GM15510 (cell line): ENCODE results near the gene SDR9C7.

Source experiments
- POLR2A ChIP-seq: IDR thresholded peaks from 3 replicates; pipeline ENCODE4 v1.6.1; 2011; ENCODE audit warnings: borderline replicate concordance; ENCODE audit not compliant: insufficient read length; ENCODE audit errors: extremely low read depth

The SDR9C7 gene

GRCh38 chr12:56916296-56916995 is 17.8 kb downstream of the SDR9C7 start:
- no peak for TF ChIP-seq POLR2A

- no peak for TF ChIP-seq POLR2A
These were observed 19.5 kb downstream of the SDR9C7 start for GRCh38 chr12:56914724-56915123.

GRCh38 chr12:56914256-56914655 is 20.0 kb downstream of the SDR9C7 start:
- no peak for TF ChIP-seq POLR2A

GRCh38 chr12:56908136-56908535 is 26.1 kb downstream of the SDR9C7 start:
- TF ChIP-seq POLR2A = no peak

- no peak for TF ChIP-seq POLR2A
These were observed 28.4 kb downstream of the SDR9C7 start for GRCh38 chr12:56905852-56906251.

GRCh38 chr12:56903374-56903773 is 30.8 kb downstream of the SDR9C7 start:
- no peak for TF ChIP-seq POLR2A

- no peak for TF ChIP-seq POLR2A
These were observed 33.6 kb downstream of the SDR9C7 start for GRCh38 chr12:56900583-56900982.

GRCh38 chr12:56898938-56899337 is 35.3 kb downstream of the SDR9C7 start:
- TF ChIP-seq POLR2A = no peak

- TF ChIP-seq POLR2A = no peak
These were observed 36.3 kb downstream of the SDR9C7 start for GRCh38 chr12:56897844-56898361.

- TF ChIP-seq POLR2A = no peak
These were observed 38.1 kb downstream of the SDR9C7 start for GRCh38 chr12:56896082-56896481.

GRCh38 chr12:56894698-56895368 is 39.4 kb downstream of the SDR9C7 start:
- no peak for TF ChIP-seq POLR2A

- no peak for TF ChIP-seq POLR2A
These were observed 47.9 kb downstream of the SDR9C7 start for GRCh38 chr12:56886319-56886718.

- no peak for TF ChIP-seq POLR2A
These were observed 48.9 kb downstream of the SDR9C7 start for GRCh38 chr12:56885316-56885715.

- TF ChIP-seq POLR2A = no peak
These were observed 49.8 kb downstream of the SDR9C7 start for GRCh38 chr12:56884421-56884820.

GRCh38 chr12:56880125-56880992 is 53.8 kb downstream of the SDR9C7 start:
- no peak for TF ChIP-seq POLR2A
